HepG2 (cell line): ENCODE results near the gene NAIF1. TPM values are rescaled to one million over a fixed set of nuclear protein-coding genes. Genes with fewer than 3 reads are reported as not detected.

ENCODE experiments used
- DZIP1 ChIP-seq: sonication (generic); formaldehyde crosslinking; IDR thresholded peaks from 2 replicates; pipeline ENCODE4 v1.5.0; 2020; ENCODE audit warnings: mild to moderate bottlenecking, missing genetic modification reagents
- EEA1 ChIP-seq: sonication (generic); formaldehyde crosslinking; IDR thresholded peaks from 2 replicates; pipeline ENCODE4 v1.5.1; 2020; ENCODE audit warnings: mild to moderate bottlenecking, missing genetic modification reagents, borderline replicate concordance
- ERF ChIP-seq: IDR thresholded peaks from 2 replicates; pipeline ENCODE4 v1.6.1; 2018; ENCODE audit warnings: missing biosample characterization, missing genetic modification reagents
- HNRNPH1 ChIP-seq: fragments of 200-400 bp; formaldehyde crosslinking; optimal IDR thresholded peaks from 2 replicates; pipeline ENCODE3; 2017; ENCODE audit warnings: mild to moderate bottlenecking, low read depth, low read length
- ZBTB3 ChIP-seq: sonication (generic); formaldehyde crosslinking; IDR thresholded peaks from 2 replicates; pipeline ENCODE4 v1.4.0; 2020; ENCODE audit warnings: low read depth, mild to moderate bottlenecking, moderate library complexity, missing genetic modification reagents, borderline replicate concordance
- ZNF768 ChIP-seq: sonication (generic); formaldehyde crosslinking; IDR thresholded peaks from 2 replicates; pipeline ENCODE4 v1.4.0; 2020; ENCODE audit warnings: missing genetic modification reagents
- polyA plus RNA-seq, 8 experiments: library from polyadenylated mRNA; depleted of rRNA in 3 of 8; stranded (reverse) in 7 of 8; unstranded in 1 of 8; fragments of >200 nt; fragmentation: Illumina TruSeq in 4 of 8; extraction: Trizol in 4 of 8; gene quantifications; 2 replicates each; pipeline versions ENCODE4 v1.2.1 to v1.2.3, GENCODE V29; 2011 to 2016; ENCODE audit warnings: low read depth in 4 of 8, missing spikeins in 1 of 8, mixed read lengths in 1 of 8; ENCODE audit not compliant: insufficient read depth in 1 of 8
- total RNA-seq, 5 experiments: library from RNA; depleted of rRNA; stranded (reverse); fragments of >200 nt; fragmentation: Illumina TruSeq; extraction: Trizol; gene quantifications; 2 replicates each; pipeline ENCODE4 v1.2.3, GENCODE V29; 2016; ENCODE audit warnings: low read depth in 1 of 5
- TF ChIP-seq, protein P1 (sequence below): sonication (generic); formaldehyde crosslinking; IDR thresholded peaks from 2 replicates; pipeline ENCODE4 v1.4.0; 2020; ENCODE audit warnings: mild to moderate bottlenecking, missing genetic modification reagents
- TF ChIP-seq, protein P2 (sequence below): sonication (generic); formaldehyde crosslinking; IDR thresholded peaks from 2 replicates; pipeline ENCODE4 v1.5.0; 2020; ENCODE audit warnings: mild to moderate bottlenecking, missing genetic modification reagents, borderline replicate concordance

NAIF1 gene
- total and polyA plus RNA-seq, 2 of the 13 experiments (the other 11 are each of a cell fraction or from before 2014, with no cell fraction given), result 6.0 to 6.9 TPM

- TF ChIP-seq, protein P1, sequence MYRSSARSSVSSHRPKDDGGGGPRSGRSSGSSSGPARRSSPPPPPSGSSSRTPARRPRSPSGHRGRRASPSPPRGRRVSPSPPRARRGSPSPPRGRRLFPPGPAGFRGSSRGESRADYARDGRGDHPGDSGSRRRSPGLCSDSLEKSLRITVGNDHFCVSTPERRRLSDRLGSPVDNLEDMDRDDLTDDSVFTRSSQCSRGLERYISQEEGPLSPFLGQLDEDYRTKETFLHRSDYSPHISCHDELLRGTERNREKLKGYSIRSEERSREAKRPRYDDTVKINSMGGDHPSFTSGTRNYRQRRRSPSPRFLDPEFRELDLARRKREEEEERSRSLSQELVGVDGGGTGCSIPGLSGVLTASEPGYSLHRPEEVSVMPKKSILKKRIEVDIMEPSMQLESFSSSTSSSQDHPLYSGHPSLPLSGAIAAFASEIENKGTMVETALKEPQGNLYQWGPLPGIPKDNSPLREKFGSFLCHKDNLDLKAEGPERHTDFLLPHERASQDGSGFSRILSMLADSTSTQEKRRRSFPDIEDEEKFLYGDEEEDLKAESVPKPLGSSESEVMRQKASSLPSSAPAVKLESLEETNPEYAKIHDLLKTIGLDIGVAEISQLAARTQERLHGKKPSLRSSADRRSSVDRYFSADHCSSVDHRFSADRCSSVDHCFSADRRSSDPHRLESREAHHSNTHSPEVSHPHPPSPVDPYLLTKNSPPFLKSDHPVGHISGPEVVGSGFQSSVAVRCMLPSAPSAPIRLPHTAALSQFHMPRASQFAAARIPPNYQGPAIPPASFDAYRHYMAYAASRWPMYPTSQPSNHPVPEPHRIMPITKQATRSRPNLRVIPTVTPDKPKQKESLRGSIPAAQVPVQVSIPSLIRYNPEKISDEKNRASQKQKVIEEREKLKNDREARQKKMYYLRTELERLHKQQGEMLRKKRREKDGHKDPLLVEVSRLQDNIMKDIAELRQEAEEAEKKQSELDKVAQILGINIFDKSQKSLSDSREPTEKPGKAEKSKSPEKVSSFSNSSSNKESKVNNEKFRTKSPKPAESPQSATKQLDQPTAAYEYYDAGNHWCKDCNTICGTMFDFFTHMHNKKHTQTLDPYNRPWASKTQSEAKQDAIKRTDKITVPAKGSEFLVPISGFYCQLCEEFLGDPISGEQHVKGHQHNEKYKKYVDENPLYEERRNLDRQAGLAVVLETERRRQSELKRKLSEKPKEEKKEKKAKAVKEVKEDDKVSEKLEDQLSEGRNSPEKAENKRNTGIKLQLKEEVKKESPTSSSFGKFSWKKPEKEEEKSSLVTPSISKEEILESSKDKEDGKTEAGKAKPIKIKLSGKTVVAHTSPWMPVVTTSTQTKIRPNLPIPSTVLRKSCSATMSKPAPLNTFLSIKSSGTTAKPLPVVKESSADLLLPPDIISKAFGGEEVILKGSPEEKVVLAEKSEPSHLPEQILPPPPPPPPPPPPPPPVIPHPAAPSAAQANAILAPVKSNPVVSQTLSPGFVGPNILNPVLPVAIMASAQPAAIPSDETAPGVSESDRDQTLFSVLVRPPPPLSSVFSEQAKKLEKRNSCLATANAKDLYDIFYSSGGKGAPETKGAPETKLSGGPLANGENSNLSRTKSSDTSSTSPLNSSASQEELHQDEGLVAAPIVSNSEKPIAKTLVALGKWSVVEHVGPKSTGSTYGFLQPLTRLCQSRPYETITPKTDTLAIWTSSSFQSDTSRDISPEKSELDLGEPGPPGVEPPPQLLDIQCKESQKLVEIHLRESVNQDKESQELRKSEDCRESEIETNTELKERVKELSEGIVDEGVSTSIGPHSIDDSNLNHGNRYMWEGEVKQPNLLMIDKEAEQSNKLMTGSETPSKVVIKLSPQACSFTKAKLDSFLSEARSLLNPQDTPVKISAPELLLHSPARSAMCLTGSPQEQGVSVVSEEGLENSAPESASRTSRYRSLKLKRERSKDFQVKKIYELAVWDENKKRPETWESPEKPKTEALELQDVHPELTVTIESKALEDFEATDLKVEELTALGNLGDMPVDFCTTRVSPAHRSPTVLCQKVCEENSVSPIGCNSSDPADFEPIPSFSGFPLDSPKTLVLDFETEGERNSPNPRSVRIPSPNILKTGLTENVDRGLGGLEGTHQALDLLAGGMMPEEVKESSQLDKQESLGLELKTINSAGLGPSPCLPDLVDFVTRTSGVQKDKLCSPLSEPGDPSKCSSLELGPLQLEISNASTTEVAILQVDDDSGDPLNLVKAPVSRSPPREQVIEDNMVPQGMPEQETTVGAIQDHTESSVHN (CRISPR knock-in tag), result no peak
- TF ChIP-seq ERF (CRISPR knock-in tag) (0 out of 2 replicates have a peak, but pooled peaks have one; percentile 6), EEA1 (CRISPR knock-in tag) (no peak), ZNF768 (no peak), HNRNPH1 (no peak), DZIP1 (CRISPR knock-in tag) (0 out of 2 replicates have a peak, but pooled peaks have one; percentile 33), ZBTB3 (CRISPR knock-in tag) (no peak)
- TF ChIP-seq, protein P2, sequence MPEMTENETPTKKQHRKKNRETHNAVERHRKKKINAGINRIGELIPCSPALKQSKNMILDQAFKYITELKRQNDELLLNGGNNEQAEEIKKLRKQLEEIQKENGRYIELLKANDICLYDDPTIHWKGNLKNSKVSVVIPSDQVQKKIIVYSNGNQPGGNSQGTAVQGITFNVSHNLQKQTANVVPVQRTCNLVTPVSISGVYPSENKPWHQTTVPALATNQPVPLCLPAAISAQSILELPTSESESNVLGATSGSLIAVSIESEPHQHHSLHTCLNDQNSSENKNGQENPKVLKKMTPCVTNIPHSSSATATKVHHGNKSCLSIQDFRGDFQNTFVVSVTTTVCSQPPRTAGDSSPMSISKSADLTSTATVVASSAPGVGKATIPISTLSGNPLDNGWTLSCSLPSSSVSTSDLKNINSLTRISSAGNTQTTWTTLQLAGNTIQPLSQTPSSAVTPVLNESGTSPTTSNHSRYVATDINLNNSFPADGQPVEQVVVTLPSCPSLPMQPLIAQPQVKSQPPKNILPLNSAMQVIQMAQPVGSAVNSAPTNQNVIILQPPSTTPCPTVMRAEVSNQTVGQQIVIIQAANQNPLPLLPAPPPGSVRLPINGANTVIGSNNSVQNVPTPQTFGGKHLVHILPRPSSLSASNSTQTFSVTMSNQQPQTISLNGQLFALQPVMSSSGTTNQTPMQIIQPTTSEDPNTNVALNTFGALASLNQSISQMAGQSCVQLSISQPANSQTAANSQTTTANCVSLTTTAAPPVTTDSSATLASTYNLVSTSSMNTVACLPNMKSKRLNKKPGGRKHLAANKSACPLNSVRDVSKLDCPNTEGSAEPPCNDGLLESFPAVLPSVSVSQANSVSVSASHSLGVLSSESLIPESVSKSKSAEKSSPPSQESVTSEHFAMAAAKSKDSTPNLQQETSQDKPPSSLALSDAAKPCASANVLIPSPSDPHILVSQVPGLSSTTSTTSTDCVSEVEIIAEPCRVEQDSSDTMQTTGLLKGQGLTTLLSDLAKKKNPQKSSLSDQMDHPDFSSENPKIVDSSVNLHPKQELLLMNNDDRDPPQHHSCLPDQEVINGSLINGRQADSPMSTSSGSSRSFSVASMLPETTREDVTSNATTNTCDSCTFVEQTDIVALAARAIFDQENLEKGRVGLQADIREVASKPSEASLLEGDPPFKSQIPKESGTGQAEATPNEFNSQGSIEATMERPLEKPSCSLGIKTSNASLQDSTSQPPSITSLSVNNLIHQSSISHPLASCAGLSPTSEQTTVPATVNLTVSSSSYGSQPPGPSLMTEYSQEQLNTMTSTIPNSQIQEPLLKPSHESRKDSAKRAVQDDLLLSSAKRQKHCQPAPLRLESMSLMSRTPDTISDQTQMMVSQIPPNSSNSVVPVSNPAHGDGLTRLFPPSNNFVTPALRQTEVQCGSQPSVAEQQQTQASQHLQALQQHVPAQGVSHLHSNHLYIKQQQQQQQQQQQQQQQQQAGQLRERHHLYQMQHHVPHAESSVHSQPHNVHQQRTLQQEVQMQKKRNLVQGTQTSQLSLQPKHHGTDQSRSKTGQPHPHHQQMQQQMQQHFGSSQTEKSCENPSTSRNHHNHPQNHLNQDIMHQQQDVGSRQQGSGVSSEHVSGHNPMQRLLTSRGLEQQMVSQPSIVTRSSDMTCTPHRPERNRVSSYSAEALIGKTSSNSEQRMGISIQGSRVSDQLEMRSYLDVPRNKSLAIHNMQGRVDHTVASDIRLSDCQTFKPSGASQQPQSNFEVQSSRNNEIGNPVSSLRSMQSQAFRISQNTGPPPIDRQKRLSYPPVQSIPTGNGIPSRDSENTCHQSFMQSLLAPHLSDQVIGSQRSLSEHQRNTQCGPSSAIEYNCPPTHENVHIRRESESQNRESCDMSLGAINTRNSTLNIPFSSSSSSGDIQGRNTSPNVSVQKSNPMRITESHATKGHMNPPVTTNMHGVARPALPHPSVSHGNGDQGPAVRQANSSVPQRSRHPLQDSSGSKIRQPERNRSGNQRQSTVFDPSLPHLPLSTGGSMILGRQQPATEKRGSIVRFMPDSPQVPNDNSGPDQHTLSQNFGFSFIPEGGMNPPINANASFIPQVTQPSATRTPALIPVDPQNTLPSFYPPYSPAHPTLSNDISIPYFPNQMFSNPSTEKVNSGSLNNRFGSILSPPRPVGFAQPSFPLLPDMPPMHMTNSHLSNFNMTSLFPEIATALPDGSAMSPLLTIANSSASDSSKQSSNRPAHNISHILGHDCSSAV (CRISPR knock-in tag), result no peak
Observed at GRCh38 chr9:128067645-128068385, 695 bp upstream of the NAIF1 start, which contains the start of gene SLC25A25 (continued).
